ENCODE measurements around the gene ATOH7.
"Not testable (repeated sequence)": the region's sequence is repeated elsewhere in the genome, so short reads cannot be mapped to it uniquely, and the experiment has no call there.

ATOH7 gene

DNA sequence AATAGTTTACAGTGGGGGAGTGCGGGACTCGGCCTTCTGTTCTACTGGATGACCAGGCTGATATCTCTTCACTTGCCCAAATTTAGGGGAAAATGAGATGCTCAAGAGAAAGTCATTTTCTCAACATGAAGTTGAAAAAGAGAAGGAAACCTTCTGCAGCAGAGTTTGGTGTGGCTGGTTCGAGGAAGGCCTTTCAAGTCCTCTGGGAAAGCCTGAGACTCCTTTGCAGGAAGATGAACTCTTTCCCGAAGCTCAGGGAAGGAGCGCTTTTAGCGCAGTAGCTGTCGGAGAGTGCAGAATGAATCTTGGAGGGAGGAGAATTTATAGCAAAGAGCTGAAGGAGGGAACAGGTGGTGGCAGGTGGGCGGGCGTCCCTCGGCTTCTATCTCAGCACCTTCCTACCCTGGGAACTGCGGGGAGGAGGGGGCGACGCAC is at the start of gene ATOH7:
Gene ATOH7, minus strand, starts transcription at position 297 of the 435 bp plus-strand sequence. CDS start 436 bp downstream, outside the sequence.
- DNase-seq: no peak

DNA sequence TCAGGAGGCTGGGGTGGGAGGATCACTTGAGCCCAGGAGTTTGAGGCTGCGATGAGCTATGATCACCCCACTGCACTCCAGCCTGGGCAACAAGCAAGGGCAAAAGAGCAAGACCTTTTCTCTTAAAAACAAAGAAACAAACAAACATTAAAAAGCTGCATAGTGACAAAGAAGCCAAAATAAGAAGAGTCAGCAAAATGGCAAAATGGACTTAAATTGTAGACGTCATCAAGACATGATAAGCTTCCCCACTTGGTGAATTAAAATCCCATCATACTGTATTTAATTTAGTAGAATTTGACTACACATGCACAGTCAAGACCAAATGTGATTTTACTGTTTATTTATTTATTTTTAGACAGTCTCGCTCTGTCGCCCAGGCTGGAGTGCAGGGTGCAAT is 48.8 kb upstream of the ATOH7 start:
- DNase-seq: no peak

DNA sequence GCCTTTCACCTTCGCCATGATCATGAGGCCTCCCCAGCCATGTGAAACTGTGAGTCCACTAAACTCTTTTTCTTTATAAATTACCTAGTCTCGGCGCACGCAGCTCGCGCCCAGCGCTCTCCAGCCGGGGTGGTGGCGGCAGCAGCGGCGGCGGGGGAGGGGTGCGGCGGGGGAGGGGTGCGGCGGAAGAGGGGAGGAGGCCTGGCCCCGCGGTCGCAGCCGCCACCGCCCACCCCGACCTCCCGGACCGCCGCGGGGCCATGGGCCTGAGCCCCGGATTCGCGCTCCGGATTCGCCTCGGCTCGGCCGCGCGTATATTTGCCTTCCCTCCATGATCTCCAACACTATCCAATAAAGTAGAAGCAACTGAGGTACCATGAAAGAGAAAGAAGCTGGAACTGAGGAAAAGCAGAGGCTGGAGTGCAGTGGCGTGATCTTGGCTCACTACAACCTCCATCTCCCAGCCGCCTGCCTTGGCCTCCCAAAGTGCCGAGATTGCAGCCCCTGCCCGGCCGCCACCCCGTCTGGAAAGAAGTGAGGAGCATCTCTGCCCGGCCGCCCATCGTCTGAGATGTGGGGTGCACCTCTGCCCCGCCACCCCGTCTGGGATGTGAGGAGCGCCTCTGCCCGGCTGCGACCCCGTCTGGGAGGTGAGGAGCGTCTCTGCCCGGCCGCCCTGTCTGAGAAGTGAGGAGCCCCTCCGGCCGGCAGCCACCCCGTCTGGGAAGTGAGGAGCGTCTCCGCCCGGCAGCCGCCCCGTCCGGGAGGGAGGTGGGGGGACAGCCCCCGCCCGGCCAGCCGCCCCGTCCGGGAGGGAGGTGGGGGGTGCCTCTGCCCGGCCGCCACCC is 47.2 kb upstream of the ATOH7 start:
- not testable (repeated sequence) for DNase-seq

DNA sequence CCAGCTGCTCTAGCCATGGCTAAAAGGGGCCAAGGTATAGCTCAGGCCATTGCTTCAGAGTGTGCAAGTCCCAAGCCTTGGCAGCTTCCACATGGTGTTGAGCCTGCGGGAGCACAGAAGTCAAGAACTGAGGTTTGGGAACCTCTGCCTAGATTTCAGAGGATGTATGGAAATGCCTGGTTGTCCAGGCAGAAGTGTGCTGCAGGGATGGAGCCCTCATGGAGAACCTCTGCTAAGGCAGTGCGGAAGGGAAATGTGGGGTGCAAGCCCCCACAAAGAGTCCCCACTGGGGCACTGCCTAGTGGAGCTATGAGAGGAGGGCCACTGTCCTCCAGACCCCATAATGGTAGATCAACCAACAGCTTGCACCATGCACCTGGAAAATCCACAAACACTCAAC is 45.9 kb upstream of the ATOH7 start:
- DNase-seq: not testable (repeated sequence)

DNA sequence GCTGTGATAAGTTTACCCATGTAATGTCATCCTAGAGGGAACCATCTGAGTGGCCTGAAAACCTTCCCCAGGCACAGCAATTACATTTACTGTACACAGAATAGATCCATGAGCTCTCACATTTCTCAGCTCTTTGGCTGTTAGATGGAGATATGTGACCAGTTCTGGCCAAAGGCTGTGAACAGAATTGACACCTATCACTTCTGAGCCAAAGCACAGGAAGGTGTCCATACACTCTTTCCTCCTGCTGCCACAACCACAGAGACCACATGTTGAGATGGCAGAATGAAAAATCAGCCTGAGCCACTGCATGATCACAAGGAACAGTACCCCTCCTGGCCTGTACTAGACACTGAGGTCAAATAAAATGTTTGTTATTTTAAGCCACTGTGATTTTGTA is 44.3 kb upstream of the ATOH7 start:
- no peak for DNase-seq

DNA sequence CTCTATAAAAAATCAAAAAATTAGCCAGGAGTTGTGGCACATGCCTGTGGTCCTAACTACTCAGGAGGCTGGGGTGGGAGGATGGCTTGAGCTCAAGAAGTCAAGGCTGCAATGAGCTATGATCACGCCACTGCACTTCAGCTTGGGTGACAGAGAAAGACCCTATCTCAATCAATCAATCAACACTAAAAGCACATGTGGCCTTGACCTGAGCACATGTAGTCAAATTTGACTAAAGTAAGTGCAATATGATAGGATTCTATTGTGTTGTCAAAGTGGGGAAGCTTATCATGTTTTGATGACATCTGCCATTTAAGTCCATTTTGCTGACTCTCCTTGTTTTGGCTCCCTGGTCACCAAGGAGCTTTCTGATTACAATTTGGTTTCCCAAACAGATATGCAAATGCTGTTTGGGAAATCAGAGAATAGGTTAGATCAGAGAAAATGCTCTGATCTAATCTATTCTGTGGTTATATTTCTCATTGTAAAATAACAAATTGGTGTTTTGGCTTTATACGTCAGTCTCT is 43.8 kb upstream of the ATOH7 start:
- DNase-seq: no peak

DNA sequence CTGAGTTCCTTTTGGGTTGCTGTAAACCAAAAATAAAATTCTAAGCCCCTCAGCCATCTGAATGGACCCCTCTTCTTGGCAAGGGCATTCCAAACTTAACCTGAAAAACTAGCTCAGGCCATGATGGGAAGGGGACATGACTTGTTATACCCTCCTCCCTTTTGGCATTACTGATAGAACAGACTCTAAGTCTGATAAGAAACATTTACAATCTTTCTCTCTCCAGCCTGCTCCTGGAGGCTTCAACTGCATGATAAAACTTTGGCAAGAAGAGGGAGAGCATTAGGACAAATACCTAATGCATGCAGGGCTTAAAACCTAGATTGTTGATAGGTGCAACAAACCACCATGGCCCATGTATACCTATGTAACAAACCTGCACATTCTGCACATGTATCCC is 40.9 kb upstream of the ATOH7 start:
- no peak for DNase-seq

DNA sequence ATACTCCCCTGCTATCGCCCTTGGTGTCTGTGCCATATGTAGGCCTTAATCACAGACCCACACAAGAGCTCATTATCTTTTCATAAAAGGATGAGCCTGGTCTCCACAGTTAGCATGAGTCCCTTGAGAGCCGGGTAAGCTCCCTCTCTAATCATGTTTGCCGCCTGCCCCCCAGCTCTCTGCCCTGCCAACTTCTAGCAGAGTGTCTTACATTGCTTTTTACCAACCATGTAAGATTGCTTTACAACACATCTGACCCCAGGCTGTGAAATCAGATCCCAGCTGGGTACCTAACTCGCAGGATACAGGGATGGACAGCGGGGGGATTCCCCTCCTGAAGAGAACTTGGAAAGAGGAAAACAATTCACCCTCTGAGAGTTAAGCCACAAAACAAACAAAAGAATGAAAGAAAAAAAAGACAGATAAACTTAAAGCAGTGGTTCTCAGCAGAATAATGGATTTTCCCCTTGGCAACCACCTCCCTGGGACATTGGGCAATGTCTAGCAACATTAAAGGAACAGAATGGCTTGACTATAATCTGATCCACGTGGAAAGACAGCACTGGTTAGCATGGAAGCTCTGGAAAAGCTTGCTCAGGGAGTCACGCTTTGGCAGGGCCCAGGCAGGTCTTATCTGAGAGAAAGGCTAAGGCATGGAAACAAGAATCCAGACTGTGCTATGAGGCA is 39.4 kb upstream of the ATOH7 start:
- DNase-seq: no peak

DNA sequence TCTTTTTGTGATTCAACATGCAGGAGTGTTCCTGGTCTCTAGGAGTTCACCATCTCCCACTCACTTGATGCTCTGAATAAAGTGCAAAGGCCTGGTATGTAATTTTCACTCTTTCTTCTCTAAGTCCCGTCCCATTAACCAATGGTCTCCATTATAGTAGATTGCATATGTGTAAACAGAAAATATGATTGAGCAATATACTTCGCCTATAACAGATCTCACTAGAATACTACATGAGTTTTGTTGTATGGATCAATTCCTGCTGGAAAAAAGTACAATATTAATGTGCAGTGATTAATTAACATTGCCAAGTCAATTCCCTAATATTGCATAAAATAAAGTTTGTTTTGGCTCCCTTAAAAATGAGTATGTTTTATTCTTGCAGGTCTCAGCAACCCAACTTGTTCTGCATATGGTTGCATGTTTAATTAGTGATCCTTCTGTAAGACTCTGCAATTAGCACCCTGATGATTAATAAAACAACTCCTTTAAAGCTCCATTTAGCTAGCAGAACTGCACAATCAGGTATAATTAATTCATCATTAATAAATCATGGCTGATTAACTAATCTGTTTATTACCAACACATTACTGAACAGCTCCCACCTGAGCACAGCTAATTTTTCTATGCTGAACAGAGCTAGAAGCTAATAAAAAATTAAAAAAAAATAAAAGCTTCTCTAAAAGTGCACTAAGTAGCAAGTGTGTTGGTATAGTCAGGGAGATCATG is 37.8 kb upstream of the ATOH7 start:
- DNase-seq: no peak

DNA sequence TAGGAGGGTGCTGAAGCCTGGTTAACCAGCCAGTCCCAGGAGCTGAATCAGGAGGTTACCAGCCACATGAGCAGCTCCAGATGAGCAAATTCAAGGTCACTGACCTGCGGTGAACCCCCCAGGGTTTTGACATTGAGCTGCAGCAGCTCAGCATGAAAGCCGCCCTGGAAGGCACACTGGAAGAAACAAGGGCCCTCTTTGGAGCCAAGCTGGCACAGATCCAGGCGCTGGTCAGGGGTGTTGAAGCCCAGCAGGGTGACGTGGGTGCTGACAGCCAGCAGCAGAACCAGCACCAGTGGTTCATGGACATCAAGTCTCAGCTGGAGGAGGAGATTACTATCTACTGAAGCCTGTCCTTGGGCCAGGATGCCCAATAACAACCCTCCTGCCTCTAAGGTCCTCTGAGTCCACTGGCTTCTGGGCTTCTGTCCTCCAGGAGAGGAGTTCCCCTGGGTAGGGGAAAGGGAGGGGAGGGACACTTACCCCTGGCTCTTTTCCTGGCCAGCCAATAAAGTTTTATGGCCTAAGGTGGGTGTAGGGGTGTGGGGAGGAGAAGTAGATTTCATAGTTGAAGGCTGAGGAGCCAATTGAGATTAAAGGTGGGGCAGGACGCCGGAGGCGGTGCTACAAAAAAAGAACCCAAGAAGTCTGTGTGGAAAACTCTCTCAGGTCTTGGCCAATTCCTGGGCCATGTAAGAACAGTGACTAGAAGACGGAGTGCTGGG is 29.4 kb upstream of the ATOH7 start:
- no peak for DNase-seq

DNA sequence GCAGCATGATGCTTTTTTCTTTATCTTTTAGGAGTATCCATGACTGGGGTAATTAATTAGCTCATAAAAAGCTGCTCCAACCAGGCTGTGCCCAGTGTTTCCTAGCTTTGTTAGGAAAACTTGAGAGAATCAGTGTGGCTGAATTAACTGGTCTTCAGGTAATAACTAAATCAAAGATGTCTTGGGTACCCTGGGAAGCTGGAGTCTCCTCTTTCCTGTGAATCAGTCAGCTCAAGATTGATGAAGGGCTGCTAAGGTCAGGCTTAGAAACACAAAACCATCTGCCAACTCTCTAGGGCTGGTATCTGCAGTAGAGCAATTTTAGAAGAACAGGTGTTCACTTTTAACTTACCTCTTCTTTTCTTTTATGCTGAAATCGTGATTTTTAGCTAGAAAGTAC is 21.4 kb upstream of the ATOH7 start:
- no peak for DNase-seq

DNA sequence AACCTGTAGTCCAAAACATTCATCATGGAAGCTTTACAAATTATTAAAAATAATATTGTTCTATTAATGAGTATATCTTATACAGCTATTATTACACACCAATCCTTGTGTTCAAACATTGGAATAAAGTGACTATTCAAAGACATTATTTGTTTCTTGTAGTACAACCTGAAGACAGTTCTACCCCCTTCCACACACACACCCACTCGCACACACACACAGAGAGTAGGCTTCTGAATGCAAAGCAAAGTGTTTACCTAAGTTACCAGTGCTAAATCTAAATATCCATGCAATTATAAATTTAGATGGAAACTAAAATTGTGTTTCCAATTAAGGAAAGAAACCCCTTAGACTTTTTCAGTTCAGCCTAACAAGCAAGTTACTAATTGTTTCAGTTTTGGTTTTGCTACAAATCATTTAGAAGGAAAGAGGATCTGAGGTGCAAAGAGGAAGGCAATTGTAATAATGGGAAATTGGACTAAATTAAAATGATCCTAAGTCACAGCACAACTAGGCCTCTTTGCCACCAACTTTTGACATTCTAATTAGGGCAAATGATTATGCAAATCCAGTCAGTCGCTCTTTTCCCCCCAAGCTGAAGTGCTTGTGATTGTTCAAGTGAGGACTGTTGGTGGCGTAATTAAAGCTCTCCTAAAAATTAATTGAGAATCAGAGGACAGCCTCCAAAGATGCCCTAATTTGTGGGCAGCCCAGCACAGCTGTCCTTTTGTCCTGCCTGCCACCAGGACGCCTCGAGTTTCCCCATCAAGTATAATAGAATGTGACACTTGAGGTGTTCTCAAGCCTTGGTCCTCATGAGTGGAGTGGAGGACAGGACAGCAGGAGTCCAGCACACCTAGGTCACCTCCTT is 19.9 kb upstream of the ATOH7 start:
- DNase-seq: no peak

DNA sequence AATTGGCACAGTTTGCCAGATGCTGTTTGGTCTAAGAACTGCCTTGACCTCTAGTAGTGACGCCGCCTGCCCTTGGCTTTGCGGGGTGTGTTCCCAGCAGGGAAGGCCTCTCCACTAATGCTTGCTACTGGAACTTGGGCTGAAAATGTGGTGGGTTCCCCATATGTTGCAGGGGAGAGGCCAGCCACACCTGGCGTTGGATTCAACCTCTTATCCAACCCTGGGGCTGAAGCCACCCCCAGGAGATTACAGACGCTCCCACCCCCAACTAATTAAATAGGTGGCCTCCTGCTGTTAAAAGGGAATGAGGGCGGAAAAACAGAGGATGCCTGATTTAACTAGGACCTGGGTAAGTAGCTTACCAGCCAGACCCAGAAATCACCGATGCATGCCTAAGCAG is 19.2 kb upstream of the ATOH7 start:
- no peak for DNase-seq

DNA sequence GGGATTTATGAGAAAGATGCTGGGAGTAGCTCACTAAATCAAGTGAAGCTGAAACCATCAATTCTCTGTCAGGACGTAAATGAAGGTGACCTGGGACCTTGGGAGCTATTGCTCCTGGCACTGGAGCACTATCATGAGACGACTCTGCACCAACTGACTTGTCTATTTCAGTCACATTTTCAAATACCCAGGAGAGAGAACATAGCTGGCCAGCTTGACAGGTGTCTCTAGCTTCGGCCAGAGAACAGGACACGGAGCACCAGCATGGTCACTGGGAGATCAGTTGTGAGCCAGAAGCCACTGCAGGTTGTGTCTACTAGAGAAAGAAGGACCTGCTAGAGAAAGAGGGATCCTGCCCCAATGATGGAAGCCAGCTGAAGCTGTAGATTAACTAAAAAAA is 17.4 kb upstream of the ATOH7 start:
- DNase-seq: no peak

DNA sequence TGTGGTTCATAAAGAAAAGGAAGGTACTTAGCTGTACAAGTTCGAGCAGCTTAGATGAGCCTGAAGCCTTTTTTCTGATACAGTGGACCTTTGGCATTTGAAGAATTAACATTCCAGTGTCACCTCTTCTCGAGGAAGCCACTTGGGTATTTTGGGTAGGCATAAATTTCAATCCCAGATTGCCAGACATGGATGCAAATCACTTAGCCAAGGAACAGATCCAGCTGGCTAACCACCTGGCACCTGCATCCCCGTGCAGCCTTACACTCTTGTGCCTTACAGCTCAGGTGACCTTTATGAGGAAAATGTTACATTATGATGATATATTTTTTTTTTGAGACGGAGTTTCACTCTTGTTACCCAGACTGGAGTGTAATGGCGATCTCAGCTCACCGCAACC is 16.0 kb upstream of the ATOH7 start:
- DNase-seq: no peak

DNA sequence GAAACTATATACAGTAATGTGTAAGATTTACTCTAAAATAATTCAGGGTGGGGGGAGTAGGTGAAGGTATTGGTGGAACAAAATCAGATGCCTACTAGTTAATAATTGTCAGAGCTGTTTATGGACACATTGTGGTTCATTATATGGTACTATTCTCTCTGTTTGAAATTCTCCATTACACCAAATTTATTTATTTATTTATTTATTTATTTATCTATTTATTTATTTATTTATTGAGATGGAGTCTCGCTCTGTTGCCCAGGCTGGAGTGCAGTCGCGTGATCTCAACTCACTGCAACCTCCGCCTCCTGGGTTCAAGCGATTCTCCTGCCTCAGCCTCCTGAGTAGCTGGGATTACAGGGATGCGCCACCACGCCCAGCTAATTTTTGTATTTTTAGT is 14.5 kb upstream of the ATOH7 start:
- DNase-seq: not testable (repeated sequence)

DNA sequence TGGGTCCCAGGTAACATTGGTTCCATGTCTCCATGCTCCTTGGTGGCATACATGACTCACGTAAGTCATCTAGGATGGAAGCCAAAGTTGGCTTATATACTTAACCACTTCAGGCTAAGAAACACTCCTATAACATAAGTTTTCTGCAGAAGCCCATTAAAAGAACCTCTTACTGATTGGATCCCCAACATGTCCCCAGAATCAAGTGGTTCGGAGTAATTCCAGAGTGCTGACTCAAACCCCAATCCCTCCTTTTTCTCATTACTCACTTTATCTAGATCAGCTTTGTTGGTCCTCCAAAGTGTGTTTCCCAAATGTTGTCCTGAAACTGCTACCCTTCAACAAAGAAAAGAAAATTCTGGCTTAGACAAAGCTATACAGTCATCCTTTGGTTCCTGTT is 10.1 kb upstream of the ATOH7 start:
- DNase-seq: no peak

DNA sequence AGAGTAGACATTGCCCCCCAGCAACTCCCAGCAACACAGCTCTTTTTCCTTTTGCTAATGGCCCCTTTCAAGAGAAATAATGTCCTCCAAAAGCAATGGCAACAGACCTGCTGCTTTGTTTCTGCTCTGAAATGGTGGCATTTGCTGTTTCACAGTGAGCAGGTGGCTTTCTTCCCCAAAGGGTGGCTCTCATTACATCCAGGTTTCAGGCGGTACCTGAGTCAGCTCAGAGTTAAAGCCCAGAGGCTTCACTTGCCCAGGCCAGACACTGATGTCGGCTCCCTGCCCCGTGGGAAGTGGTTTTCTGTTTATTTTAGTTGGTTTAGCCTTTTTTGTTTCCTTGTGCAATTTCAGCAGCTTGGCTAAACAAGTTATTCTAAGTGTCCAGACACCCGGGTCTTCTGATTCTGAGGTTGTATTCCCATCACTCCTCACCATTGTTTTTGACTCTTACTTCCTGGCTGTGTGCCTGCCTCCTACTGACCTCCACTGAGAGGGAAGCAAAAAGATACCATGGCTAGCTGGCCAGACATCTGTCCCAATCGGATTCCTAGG is 7.8 kb upstream of the ATOH7 start:
- DNase-seq: no peak

DNA sequence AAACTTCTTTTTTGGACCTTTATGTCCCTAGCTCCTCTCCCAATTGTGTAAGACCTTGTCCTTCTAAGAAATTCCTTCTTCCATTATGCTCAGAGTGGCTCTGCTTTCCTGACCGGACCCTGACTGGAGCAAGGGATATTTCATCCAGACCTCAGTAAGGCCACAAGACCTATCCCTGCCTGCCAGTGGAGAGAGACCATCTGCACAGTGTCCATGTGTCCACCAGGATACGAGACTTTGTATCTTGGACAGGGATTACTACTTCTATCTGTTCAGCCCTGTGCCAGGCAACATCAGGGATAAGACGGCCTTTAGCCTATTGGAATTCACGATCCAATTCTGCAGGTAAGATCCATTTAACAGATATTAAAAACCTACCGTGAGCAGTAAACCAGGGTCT is 7.2 kb upstream of the ATOH7 start:
- no peak for DNase-seq

DNA sequence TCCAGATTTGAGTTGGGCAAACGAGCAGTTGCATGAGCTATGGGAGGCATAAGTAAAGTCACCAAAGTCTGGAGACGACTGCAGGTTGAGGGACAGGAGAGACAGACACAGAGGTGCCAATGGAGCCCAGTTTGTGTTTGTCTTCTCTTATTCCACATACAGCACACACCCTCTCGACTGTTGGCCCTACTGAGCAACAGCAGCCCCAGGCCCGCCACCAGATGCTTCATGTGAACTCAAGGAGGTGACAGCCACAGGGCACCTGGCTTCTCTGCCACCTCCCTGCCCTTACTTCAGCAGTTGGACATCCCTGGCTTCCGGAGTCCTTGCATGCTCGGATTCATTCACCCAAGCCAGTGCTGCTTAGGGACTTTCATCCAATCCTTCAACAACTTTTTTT is 6.5 kb upstream of the ATOH7 start:
- DNase-seq: no peak

DNA sequence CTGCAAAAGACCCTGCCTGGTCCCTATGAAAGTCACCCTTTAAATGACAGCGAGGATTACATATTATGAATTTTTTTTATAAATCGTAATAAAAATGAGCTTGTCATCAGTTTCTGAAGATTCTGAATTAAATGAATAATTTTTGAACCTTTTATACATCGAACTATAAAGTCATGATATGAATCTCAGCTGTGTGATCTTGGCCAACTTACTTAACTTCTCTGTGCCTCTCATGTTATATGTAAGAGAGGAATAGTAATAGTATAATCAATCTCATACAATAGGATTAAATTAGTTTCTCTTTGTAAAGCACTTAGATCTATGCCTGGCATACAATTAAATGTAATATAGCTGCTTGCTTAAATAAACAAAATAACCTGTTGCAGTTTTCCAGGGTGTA is 5.3 kb upstream of the ATOH7 start:
- DNase-seq: no peak

DNA sequence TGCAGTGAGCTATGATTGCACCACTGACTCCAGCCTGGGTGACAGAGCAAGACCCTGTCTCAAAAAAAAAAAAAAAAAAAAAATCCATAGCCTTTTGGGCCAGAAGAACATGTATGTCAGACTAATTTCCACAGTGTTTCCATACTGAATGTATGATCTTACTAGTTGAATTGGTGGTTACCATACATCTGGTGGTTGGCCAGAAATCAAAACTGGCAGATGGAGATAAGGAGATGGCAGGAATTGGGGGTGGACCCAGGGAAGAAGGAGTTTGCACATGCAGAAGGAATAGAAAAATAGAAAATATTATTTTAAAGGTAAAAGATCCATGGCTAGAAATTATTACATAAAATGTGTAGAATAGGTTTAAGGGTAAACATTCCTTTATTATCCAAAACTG is 3.7 kb upstream of the ATOH7 start:
- DNase-seq: no peak

Data from amniotic stem cell (primary cell).